NCI-H128 (cell line): ENCODE measurements around the gene FKBP14.

ENCODE experiments used
- DNase-seq: peaks from one replicate; lab custom pipeline; 2025; ENCODE audit not compliant: unreplicated experiment; lab: John Stamatoyannopoulos, UW

Gene FKBP14

DNA sequence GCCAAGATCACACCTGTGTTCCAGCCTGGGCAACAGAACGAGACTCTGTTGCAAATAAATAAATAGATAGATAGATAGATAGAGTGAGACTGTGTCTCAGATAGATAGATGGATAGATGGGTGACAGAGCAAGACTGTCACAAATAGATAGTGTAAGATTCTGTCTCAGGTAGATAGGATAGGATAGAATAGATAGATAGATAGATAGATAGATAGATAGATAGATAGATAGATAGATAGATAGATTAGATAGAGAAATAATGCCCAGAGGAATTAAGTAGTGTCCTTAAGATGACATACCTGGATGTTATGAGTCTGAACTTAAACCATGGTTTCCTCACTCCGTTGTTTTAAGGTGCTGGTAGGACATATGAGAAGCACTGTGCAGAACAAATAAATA is 9.7 kb upstream of the FKBP14 start:
- no peak for DNase-seq

DNA sequence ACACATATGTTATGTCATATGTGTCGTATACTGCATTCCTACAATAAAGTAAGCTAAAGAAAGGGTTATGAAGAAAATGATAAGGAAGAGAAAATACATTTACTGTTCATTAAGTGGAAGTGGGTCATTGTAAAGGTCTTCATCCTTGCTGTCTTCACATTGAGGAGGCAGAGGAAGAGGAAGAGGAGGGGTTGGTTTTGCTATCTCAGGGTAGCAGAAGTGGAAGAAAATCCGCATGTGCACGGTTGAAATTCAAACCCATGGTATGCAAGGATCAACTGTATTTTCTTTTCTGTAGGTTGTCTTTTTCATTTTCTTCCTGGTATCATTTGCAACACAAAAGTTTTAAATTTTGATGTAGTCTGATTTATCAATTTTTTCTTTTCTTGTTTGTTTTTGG is 8.0 kb upstream of the FKBP14 start:
- DNase-seq: no peak

DNA sequence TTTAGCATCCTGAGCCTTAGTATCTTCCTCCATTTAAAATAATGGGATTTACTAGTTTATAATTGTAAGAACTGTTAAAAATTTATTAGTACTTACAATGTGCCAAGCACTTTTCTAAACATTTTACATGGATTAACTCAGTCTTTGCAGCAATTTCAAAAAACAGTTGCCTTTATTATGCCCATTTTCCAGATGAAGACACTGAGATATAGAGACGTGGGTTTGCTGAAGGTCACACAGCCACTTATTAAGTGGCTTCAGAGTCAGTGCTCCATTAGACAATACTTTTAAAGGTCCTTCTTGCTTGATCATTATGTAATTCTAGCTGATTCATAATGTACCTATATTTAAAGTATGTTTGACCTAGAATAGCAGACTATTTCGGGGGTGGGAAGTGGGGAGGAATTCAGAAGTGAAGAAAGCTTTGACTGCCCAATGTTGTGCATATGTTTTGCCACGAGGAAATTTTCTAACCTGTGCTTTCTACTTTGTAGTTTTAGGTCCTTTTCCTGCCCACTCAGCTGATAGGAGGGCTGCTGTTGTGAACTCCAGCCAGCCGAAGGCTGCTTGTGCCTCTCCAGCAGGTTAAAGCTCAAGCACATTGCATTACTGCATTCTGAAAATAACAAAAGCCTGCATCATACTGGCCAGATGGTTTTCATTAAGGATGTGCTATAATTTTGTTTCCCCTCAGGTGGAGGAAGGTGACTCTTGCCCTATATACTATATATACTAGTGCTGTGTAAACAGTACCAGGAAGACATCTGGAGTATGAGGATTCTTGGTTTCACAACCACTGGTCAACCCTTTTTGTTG is 6.0 kb upstream of the FKBP14 start:
- no peak for DNase-seq

DNA sequence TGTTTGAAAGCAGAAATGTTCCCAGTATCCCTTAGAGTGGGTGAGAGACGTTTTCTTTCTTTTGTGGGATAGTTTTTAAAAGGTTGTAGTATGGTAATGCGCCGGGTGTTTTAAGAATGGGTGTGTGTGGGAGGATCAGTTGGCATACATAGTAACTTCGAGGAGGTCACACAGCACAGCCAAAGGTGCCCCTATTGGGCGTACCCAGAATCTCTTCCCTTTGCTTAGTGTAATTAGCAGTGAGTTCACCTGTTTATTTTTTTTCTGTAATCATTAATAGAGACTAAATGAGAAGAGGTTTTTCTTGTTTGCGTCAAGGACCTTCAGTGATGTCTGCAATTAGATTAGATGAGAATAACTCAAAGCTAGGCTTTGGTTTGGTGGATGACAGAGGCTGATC is 3.2 kb upstream of the FKBP14 start:
- DNase-seq: no peak

DNA sequence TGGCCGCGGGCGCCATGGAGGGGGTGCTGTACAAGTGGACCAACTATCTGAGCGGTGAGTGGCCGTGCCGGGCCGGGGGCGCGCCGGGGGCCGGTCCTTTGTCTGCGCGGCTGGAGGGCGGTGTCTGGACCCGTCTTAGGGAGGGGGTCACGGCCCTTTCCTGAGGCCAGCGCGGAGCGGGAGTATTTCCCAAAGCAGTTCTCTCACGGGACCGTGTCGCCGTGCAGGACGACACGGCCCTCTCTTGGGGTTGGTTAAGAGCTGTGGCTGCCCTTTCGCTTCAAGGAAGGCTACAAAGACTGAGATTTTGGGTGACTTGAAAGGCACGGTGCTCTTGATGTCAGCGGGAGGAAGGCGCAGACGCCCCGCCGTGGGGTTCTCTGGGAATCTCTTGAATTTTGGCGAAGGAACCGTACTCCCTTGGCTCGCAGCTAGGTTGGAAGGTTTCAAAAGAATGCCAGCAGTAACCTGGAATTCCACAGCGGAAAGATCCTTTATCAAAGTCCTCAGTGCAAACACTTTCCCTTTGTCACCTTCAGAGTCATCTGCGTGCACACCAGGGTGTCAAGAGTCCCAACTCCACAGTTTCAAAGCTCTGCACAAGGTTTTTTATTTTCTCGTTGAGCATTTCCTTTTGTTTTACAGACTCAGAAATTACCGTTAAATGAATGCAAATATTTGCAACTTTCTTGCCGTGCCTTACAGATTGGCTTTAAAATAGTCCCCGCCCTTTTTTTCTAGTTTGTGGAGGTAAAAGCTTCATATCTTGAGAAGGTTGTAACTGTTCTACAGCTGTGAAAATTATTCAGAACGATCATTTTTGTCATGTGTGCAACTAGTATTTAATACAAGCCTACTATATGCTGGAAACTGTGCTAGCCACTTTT is 2.5 kb upstream of the FKBP14 start:
- DNase-seq: no peak

DNA sequence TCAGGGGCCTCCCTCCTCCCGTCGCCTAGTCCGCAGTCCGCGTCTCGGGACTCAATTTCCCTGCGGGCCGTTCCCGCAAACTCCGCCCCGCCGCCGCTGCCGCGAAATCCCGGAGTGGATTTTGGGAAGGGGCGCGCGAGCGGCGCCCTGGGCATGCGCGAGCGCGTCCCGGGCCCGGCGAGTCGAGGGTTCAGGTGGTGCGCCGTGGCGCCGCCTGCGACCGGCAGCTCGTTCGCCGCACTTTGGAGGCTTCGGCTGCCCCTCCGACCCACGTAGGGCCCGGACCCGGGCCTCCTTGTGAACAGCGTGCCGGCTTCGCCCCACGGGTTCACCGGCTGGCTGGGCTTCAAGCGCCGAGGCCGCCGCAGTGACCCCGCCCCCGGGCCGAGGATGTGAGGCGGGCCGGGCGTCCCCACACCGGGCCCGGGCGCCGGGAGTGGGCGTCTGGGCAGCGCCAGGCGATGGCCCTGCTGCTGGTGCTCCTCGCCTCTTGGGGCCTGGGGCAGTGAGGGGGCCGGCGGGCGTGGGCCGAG is 1.8 kb upstream of the FKBP14 start, which contains the start of gene PLEKHA8:
TSS of gene PLEKHA8 (plus strand) at position 197 of the 533 bp plus-strand sequence. CDS start 351 bp downstream, outside the sequence.
- DNase-seq: peak; percentile 79

DNA sequence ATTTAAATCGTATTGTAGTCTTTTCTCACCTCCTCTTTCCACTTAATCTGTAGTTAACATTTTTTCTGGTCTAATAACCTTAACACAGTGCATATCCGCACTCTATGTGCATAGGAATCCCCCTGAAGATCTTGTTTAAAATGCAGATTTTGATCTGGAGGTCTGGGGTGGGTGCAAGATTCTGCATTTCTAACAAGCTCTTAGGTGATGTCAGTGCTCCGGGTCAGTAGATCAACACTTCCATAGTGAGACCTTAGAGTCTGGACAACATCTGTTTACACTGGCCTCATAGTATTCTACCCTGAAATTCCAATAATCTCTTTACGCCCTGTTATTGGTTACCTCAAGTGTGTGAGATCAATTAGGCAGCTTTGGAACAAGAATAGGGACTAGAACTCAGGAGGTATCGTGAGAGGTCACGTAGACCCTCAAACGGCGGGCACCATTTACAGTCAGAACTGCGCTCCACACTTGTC is 1.3 kb upstream of the FKBP14 start:
- no peak for DNase-seq

DNA sequence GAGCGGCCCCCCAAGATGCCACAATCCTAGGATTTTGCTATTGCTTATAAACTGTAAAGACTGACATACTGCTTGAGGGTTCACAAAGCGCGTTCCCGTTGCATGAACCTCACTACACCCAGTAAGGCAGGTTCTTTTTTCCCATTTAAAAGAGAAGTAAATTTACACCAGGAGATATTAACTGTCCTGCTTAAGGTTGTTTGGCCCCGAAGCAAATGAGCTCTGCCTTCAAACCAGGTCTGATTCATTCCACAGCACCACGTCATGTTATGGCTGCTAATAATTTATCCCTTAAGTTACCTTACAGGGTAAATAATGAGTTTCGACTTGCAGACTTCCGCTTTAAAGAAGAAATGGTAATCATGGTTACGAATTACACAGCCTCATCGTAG is 559 bp upstream of the FKBP14 start:
- DNase-seq: no peak

DNA sequence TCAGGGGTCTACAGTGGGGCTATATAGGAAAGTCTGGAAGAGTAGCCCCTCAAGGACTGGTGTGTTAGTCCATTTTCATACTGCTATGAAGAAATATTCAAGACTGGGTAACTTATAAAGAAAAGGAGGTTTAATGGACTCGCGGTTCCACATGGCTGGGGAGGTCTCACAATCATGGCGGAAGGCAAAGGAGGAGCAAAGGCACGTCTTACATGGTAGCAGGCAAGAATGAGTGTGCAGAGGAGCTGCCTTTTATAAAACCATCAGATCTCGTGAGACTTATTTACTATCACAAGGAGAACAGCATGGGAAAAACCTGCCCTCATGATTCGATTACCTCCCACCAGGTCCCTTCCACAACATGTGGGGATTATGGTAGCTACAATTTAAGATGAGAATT is 3.0 kb downstream of the FKBP14 start:
- no peak for DNase-seq

DNA sequence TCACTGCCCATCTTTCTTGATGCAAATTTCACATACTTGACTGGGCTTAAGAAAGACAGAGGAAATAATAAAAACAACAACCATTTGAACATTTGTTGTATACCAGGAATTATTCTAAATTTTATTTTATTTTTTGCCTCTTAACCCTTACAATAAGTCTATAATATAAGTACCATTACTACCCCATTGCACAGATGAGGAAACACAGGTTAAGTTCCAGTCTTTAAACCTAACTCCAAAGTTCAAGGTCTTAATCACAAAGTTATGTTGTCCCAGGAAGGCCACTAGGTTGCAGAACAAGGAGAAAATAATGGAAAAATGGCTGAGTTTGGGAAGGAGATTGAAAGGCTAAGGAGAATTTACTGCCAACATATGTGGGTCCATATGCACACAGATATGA is 3.5 kb downstream of the FKBP14 start:
- no peak for DNase-seq

DNA sequence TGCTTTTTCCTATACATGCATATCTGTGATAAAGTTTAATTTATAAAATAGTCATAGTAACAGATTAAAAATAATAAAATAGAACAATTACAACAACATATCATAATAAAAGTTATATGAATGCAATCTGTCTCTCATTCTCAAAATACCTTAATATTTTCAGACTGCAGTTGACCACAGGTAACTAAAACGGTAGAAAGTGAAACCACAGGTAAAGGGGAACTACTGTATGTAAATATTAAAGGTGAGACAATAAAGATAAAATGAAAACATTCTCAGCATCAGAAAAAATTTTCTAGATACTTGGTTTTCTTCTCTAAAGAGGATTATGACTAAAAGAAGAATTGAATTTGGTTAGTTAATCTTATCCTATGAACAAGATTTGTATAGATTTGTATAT is 6.0 kb downstream of the FKBP14 start:
- no peak for DNase-seq

DNA sequence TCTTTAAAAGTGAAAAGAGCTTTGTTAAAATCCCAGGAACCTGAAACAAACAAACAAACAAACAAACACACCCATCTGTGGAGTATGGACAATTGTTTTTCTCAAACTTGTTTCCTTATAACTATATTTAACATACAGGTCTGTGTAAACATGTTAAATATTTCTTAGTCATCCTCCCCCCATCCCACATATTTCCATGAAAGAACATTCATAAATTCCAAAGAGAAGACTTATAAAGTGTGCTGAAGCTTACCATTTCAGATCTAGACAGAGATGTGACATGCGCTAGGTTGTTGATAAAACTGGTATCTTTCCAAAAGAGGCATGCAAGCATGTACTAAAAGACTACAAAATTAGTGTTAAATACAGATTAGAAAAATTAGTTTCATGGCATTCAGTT is 6.5 kb downstream of the FKBP14 start:
- no peak for DNase-seq

DNA sequence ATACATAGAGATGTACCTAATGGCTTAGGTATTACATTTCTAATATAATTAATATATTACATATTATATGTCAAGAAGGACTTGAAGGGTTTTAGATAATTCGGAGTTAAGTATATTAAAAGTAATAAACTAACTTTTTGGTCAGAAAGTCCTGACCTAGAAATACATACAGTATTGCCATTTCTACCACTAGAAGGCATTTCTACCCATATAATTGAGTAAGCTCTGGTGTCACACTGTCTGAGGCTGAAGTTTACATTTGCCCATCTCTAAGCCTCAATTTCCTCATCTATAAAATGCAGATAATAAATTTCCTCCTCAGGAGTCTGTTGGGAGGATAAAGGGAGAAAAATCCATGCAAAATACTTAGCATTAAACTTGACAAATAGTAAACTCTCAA is 7.1 kb downstream of the FKBP14 start:
- no peak for DNase-seq

DNA sequence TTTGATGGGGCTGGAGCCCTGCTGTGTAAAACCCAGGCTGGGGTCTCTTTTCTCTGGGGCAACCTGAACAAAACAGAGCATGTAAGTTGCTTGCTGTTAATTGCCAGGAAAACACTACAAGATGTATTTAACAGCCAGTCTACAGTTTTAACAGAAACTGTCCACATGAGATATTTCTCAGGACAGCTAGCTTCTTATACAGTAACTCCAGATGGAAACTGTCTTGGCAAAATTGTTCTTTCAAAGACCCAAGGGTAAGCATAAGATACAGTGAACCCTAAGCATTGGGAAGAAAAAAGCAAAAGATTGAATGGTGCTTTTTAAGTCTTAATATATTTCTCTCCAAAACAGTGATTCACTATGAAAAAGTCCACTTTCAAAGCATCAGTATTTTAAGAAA is 8.1 kb downstream of the FKBP14 start:
- DNase-seq: no peak

DNA sequence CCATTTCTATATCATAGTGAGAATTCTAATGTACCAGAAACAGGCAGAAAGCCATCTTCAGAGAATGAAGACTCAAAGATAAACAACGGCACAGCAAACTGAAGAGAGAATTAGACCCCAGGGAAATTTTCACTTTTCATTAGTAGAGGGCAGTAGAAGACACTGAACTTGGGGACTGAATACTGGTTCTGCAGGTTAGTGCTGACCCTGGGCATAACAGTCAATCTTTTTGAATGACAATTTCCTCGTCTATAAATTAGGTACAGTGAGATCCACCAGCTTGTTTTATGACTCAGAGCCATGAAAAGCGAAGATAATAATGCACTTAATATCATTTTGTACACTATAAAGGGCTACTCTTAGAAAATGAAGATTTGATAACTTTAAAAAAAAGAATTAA is 13.7 kb downstream of the FKBP14 start:
- no peak for DNase-seq

DNA sequence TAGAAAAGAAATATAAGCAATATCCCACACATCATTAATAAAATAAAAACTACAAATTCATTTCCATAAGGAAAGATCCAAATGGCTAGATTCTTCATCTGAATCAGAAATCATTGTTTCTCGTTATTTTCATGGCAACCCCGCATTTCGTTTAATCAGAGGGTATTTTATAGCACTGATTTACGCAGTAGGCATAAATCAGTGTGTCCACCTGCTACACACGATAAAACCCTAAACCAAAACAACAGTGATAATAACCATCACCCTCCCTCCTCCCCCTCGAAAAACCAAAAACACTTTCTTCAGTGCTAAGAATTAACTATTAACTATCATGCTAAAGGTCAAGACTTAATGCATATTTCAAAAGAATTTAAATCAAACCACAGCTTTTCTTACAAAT is 16.5 kb downstream of the FKBP14 start:
- DNase-seq: no peak

DNA sequence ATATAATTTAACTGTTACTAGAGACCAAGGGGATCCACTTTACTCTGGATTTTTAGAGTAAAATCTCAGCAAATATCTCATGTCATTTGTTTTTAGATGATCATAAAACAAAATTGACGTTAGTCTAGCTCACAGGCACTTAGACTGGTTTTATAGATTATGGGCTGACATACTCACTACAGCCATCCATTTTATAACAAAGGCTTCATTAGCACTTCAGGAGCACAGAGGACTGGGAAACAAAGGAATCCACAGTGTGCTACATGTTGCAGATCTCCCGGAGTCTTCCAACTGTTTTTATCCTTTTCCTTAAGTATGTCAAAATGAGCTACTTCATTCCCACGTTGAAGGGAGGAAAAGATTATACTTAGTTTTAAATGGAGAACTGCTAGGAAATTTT is 21.0 kb downstream of the FKBP14 start:
- DNase-seq: no peak

DNA sequence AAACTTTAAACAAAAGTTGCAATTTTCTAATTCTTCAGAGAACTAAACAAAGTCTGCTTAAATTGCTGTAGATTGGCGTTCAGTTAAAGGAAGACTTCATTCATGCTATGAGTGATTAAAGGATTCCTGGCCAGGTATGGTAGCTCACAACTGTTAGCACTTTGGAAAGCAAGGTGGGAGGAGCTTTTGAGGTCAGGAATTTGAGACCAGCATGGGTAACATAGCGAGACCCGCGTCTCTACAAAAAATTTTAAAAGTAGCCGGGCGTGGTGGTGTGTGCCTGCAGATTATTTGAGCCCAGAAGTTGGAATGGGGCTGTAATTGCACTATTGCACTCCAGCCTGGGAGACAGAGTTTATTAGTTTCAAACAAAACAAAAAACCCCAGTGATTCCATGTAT is 23.4 kb downstream of the FKBP14 start:
- no peak for DNase-seq

DNA sequence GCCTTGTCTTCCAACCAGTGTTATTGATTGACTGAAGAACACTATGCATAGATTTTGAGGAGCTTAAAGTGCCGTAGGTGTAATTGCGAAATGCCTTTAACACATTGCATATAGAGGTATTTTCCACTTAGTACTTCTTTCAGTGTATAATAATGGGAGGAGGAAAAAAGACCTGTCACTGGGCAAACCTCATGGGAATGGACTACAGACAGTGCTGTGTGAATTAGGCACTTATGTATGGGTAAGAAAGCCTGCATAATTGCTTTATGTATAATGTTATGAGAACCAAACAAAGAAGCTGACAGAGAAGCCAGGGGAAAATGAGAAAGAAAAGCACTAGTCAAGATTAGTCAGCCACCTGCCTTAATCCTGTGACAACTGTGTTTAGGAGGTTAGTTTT is 24.5 kb downstream of the FKBP14 start:
- DNase-seq: no peak

DNA sequence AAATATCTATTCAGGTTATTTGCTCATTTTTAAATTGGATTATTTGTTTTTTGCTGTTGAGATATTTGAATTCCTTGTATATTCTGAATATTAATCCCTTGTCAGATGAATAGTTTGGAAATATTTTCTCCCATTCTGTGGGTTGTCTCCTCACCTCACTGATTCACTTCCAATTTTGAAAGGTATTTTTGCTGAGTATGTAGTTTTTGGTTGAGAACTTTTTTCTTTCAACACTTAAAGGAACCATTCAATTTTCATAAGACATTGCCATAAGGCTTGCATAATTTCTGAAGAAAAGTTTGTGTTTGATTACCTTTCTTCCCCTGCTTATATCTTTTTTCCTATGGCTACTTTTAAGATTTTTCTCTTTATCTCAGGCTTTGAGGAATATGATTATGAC is 28.0 kb downstream of the FKBP14 start:
- no peak for DNase-seq

DNA sequence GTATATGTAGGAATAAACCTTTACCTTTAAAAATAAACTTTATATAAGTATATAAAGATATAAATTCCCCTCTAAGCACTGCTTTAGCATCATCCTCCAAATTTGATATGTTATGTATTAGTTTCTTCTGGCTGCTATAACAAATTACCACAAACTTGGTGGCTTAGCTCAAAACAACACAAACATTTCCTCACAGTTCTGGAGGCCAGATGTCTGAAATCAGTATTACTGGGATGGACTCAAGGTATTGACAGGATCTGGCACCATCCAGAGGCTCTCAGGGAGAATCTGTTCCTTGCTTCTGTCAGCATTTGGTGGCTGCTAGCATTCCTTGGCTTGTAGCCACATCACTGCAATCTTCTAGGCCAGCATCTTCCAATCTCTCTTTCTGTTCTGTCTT is 30.2 kb downstream of the FKBP14 start:
- no peak for DNase-seq

DNA sequence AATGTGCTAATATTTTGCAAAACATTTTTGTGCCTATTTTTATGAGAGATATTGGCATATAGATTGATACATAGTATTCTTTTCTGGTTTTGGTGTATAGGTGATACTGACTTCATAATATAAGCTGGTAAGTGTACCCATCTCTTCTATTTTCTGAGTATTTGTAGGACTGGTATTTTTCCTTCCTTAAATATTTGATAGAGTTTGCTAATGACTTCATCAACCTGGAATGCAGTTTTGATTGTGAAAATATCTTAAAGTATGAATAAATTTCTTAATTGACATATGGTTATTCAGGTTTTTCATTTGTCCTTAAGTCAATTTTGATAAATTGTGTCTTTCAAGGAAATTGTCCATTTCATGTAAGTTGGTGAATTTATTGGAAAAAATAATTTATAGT is 30.9 kb downstream of the FKBP14 start:
- DNase-seq: no peak
